Activated gamma-delta T cell treated with anti-CD3 and anti-CD28 coated beads, Interleukin-2, amount 50 U/mL, for 16 hours (primary cell): Measurements from ENCODE around the gene CXCL14.
"Not testable (repeated sequence)": the region's sequence is repeated elsewhere in the genome, so short reads cannot be mapped to it uniquely, and the experiment has no call there.

Experiments used
- DNase-seq: peaks from one replicate; pipeline ENCODE4 v3.0.0-alpha.2; 2020; ENCODE audit warnings: low read depth

The CXCL14 gene

GRCh38 chr5:135543001-135543484, 35.7 kb downstream of the CXCL14 start:
- no peak for DNase-seq

GRCh38 chr5:135541807-135542502, 36.8 kb downstream of the CXCL14 start:
- no peak for DNase-seq

GRCh38 chr5:135539430-135540005, 39.3 kb downstream of the CXCL14 start:
- no peak for DNase-seq

GRCh38 chr5:135538261-135538660, 40.5 kb downstream of the CXCL14 start:
- DNase-seq, result no peak

GRCh38 chr5:135537745-135538144, 41.0 kb downstream of the CXCL14 start:
- no peak for DNase-seq

- no peak for DNase-seq
Observed at GRCh38 chr5:135537271-135537670, 41.5 kb downstream of the CXCL14 start.

GRCh38 chr5:135535820-135536801, 42.7 kb downstream of the CXCL14 start, which contains the start of gene NEUROG1:
TSS of gene NEUROG1 (minus strand) at chr5:135535964. CDS start at chr5:135535690, 274 bp downstream.
- DNase-seq, result no peak

- DNase-seq, result no peak
Observed at GRCh38 chr5:135535420-135535819, 43.4 kb downstream of the CXCL14 start.

- no peak for DNase-seq
Observed at GRCh38 chr5:135534609-135535419, 44.0 kb downstream of the CXCL14 start.

- DNase-seq, result no peak
Observed at GRCh38 chr5:135533794-135534193, 45.0 kb downstream of the CXCL14 start.

- no peak for DNase-seq
Observed at GRCh38 chr5:135533334-135533733, 45.5 kb downstream of the CXCL14 start.

GRCh38 chr5:135529576-135529975, 49.2 kb downstream of the CXCL14 start:
- not testable (repeated sequence) for DNase-seq

- DNase-seq, result no peak
Observed at GRCh38 chr5:135526924-135527323, 51.9 kb downstream of the CXCL14 start.

- DNase-seq, result no peak
Observed at GRCh38 chr5:135521964-135522363, 56.8 kb downstream of the CXCL14 start.
